GM12891 (cell line): ENCODE measurements around the gene GRP.

ENCODE experiments used
- PAX5 ChIP-seq: IDR thresholded peaks from 2 replicates; pipeline ENCODE4 v1.6.1; 2011; ENCODE audit warnings: low read length, moderate library complexity, mild to moderate bottlenecking; ENCODE audit not compliant: insufficient read depth, severe bottlenecking
- POLR2A ChIP-seq: IDR thresholded peaks from 2 replicates; pipeline ENCODE4 v1.6.1; 2011; ENCODE audit warnings: low read depth, low read length, control low read depth
- POLR2AphosphoS5 ChIP-seq: IDR thresholded peaks from 2 replicates; pipeline ENCODE4 v1.6.1; 2011; ENCODE audit warnings: low read depth, low read length, control low read depth
- POU2F2 ChIP-seq: IDR thresholded peaks from 2 replicates; pipeline ENCODE4 v1.6.1; 2011; ENCODE audit warnings: low read depth, mild to moderate bottlenecking, control low read depth, low read length, moderate library complexity
- SPI1 ChIP-seq: IDR thresholded peaks from 2 replicates; pipeline ENCODE4 v1.6.1; 2011; ENCODE audit warnings: low read depth, low read length, control low read depth
- TAF1 ChIP-seq: IDR thresholded peaks from 2 replicates; pipeline ENCODE4 v1.6.1; 2011; ENCODE audit warnings: low read depth, low read length, control low read depth

DNA sequence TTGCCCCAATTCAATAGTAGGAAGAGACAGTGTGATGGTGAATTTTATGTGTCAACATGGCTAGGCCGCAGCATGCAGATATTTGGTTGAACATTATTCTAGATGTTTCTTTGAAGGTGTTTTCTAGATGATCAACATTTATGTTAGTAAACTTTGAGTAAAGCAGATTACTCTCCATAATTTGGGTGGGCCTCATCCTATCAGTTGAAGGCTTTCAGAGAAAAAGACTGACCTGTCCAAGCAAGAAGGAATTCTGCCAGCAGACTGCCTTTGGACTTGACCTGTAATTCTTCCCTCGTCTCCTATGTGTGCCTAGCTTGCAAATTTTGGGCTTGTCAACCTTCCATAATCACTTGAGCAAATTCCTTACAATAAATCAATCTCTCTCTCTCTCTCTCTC, 8.3 kb upstream of the GRP start:
- no peak for TF ChIP-seq POLR2A
- no peak for TF ChIP-seq POLR2AphosphoS5
- TF ChIP-seq TAF1, result no peak
- TF ChIP-seq SPI1, result no peak
- no peak for TF ChIP-seq POU2F2
- no peak for TF ChIP-seq PAX5
